Uterus (tissue), 2 donors: ENCODE measurements around the gene ARFGEF3.
"Not testable (repeated sequence)": the region's sequence is repeated elsewhere in the genome, so short reads cannot be mapped to it uniquely, and the experiment has no call there.

Source experiments
- POLR2A ChIP-seq, 2 donors: fragments of 450-650 bp; IDR thresholded peaks; one replicate each; pipeline ENCODE4 v1.6.1; 2016; ENCODE audit warnings: antibody characterized with exemption in 2 of 2, mild to moderate bottlenecking in 1 of 2, moderate library complexity in 1 of 2
- TF ChIP-seq, protein P1 (sequence below), 4 experiments: fragments of 200-600 bp in 2 of 4; fragments of 450-650 bp in 2 of 4; sonication (generic) in 2 of 4; IDR thresholded peaks; one replicate each; pipeline ENCODE4 v1.5.1; 2016 to 2019; ENCODE audit warnings: antibody characterized with exemption in 4 of 4, mild to moderate bottlenecking in 2 of 4, moderate library complexity in 1 of 4

DNA sequence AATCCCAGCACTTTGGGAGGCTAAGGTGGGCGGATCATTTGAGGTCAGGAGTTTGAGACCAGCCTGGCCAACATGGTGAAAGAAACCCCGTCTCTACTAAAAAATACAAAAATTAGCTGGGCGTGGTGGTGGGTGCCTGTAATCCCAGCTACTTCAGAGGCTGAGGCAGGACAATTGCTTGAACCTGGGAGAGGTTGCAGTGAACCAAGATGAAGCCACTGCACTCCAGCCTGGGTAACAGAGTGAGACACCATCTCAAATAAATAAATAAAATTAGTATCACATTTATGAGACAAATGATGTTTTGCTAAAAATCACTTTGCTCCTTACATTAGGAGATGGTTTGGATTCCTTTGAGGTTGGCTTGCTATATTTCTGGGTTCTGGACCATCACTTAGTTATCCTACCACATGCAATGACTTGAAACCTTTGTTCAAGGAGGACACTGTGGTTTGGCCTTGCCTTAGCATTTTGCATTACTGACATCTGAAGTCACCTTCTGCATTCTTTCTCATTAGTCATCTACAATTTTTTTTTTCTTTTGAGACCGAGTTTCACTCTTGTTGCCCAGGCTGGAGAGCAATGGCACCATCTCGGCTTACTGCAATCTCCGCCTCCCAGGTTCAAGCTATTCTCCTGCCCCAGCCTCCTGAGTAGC is 126.8 kb downstream of the ARFGEF3 start:
- TF ChIP-seq, protein P1, sequence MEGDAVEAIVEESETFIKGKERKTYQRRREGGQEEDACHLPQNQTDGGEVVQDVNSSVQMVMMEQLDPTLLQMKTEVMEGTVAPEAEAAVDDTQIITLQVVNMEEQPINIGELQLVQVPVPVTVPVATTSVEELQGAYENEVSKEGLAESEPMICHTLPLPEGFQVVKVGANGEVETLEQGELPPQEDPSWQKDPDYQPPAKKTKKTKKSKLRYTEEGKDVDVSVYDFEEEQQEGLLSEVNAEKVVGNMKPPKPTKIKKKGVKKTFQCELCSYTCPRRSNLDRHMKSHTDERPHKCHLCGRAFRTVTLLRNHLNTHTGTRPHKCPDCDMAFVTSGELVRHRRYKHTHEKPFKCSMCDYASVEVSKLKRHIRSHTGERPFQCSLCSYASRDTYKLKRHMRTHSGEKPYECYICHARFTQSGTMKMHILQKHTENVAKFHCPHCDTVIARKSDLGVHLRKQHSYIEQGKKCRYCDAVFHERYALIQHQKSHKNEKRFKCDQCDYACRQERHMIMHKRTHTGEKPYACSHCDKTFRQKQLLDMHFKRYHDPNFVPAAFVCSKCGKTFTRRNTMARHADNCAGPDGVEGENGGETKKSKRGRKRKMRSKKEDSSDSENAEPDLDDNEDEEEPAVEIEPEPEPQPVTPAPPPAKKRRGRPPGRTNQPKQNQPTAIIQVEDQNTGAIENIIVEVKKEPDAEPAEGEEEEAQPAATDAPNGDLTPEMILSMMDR (IDR thresholded peaks at IDR 0.05) = not testable (repeated sequence)
- TF ChIP-seq POLR2A (IDR thresholded peaks at IDR 0.05) = not testable (repeated sequence)
